ENCODE data around the gene SLC12A7.

Gene SLC12A7

GRCh38 chr5:1125030-1125357, 13.1 kb upstream of the SLC12A7 start:
- no peak for DNase-seq (ENCODE audit: low spot score)

GRCh38 chr5:1124205-1125029, 12.6 kb upstream of the SLC12A7 start:
- DNase-seq (ENCODE audit: low spot score): no peak

GRCh38 chr5:1123418-1124147, 11.7 kb upstream of the SLC12A7 start:
- DNase-seq (ENCODE audit: low spot score): no peak

GRCh38 chr5:1122511-1123294, 10.8 kb upstream of the SLC12A7 start:
- DNase-seq (ENCODE audit: low spot score): no peak

- no peak for DNase-seq (ENCODE audit: low spot score)
These were observed 10.0 kb upstream of the SLC12A7 start for GRCh38 chr5:1121891-1122290.

- DNase-seq (ENCODE audit: low spot score): no peak
These were observed 9.2 kb upstream of the SLC12A7 start for GRCh38 chr5:1121044-1121443.

- no peak for DNase-seq (ENCODE audit: low spot score)
These were observed 8.6 kb upstream of the SLC12A7 start for GRCh38 chr5:1120236-1120999.

- DNase-seq (ENCODE audit: low spot score): no peak
These were observed 7.5 kb upstream of the SLC12A7 start for GRCh38 chr5:1119312-1119831.

- DNase-seq (ENCODE audit: low spot score): no peak
These were observed 6.9 kb upstream of the SLC12A7 start for GRCh38 chr5:1118738-1119137.

GRCh38 chr5:1118231-1118698, 6.4 kb upstream of the SLC12A7 start:
- no peak for DNase-seq (ENCODE audit: low spot score)

GRCh38 chr5:1116977-1117376, 5.1 kb upstream of the SLC12A7 start:
- no peak for DNase-seq (ENCODE audit: low spot score)

GRCh38 chr5:1116109-1116740, 4.4 kb upstream of the SLC12A7 start:
- DNase-seq (ENCODE audit: low spot score): no peak

- no peak for DNase-seq (ENCODE audit: low spot score)
These were observed 3.4 kb upstream of the SLC12A7 start for GRCh38 chr5:1115123-1115815.

GRCh38 chr5:1113805-1114586, 2.1 kb upstream of the SLC12A7 start:
- no peak for DNase-seq (ENCODE audit: low spot score)

- DNase-seq (ENCODE audit: low spot score): no peak
These were observed 1.4 kb upstream of the SLC12A7 start for GRCh38 chr5:1113332-1113690.

GRCh38 chr5:1112596-1113331, 901 bp upstream of the SLC12A7 start:
- DNase-seq (ENCODE audit: low spot score): peak; percentile 78

- no peak for DNase-seq (ENCODE audit: low spot score)
These were observed 579 bp downstream of the SLC12A7 start for GRCh38 chr5:1111241-1111726.

GRCh38 chr5:1110307-1111240, 1.3 kb downstream of the SLC12A7 start:
- DNase-seq (ENCODE audit: low spot score): peak; percentile 58

Data from NAMALWA (cell line).